Measurements from ENCODE around the gene COL8A1. TPM values are rescaled to one million over a fixed set of nuclear protein-coding genes. Genes with fewer than 3 reads are reported as not detected.

The COL8A1 gene
- total and polyA plus RNA-seq, 9 of the 15 experiments (the other 6 are each of a cell fraction or from before 2014, with no cell fraction given): 0.07 TPM; not detected in 8

- ATAC-seq: no peak
These were observed 12.0 kb upstream of the COL8A1 start for GRCh38 chr3:99626417-99626788.

More at GRCh38 chr3:99626417-99626788, 12.0 kb upstream of the COL8A1 start:
- H3K4me3 ChIP-seq: no peak overlapping the region
- in situ Hi-C loops (cut with MboI): no loop called here
- no peaks in the 10 kb centered on the region for H3K79me2 ChIP-seq (ENCODE audit: control insufficient read depth, insufficient read depth, low read length)
- intact Hi-C loops (cut with micrococcal nuclease): no loop called here
- H3K36me3 ChIP-seq (ENCODE audit: control insufficient read depth, insufficient read depth, low read length): no peaks in the 10 kb centered on the region
- no peak overlapping the region for H3K27ac ChIP-seq (ENCODE audit: extremely low read depth, low read depth, low read length)
- CTCF ChIA-PET (ENCODE audit: low intra/inter-chr PET ratio): no interaction called here
- 0% methylated on average over 1 of the region's 1 CpG for WGBS (ENCODE audit: insufficient coverage, low coverage, missing lambda C conversion rate)
- DNase-seq (ENCODE audit: extremely low read depth in 1 of 4, low spot score in 3 of 4) (no peak), FAIRE-seq (no peak)
- H3K9ac ChIP-seq (ENCODE audit: insufficient read depth in 1 of 2, low read depth in 2 of 2, low read length in 2 of 2): no peak overlapping the region
- no peak overlapping the region for H2AFZ ChIP-seq (ENCODE audit: low read depth, low read length)
- BruUV-seq (replicated peaks): no TSS peak
- POLR2A ChIA-PET: no interaction called here
- H3K27me3 ChIP-seq (ENCODE audit: control insufficient read depth in 2 of 2, insufficient read depth in 2 of 2, low read length in 2 of 2): no peaks in the 10 kb centered on the region
- no peaks in the 10 kb centered on the region for H3K9me1 ChIP-seq (ENCODE audit: control insufficient read depth, insufficient read depth, low read length)
- H4K20me1 ChIP-seq (replicated peaks; ENCODE audit: control insufficient read depth, insufficient read depth, low read length): no peaks in the 10 kb centered on the region
- no peak overlapping the region for H3K4me2 ChIP-seq (ENCODE audit: insufficient read depth, low read length)
- no peaks in the 10 kb centered on the region for H3K9me3 ChIP-seq (replicated peaks; ENCODE audit: control insufficient read depth, insufficient read depth, low read depth, low read length)
- no peaks in the 10 kb centered on the region for H3K4me1 ChIP-seq (replicated peaks in 1 of 2; ENCODE audit: control insufficient read depth in 2 of 2, insufficient read depth in 2 of 2, low read length in 2 of 2)
- TF ChIP-seq KDM4B (IDR thresholded peaks at IDR 0.05; ENCODE audit: borderline replicate concordance in 2 of 2, low read depth in 1 of 2): no peak
- TF ChIP-seq MNT (conservative IDR thresholded peaks at IDR 0.05): no peak
- TF ChIP-seq NELFE (IDR thresholded peaks at IDR 0.05; ENCODE audit: insufficient read depth, insufficient read length): no peak
- TF ChIP-seq ZNF347 (CRISPR knock-in tag; IDR thresholded peaks at IDR 0.05; ENCODE audit: low read depth): no peak
- no peak for TF ChIP-seq BRF2 (IDR thresholded peaks at IDR 0.05; ENCODE audit: borderline replicate concordance, insufficient read depth, insufficient read length)
- no peak for TF ChIP-seq NFATC3 (IDR thresholded peaks at IDR 0.05)
- TF ChIP-seq CCNT2 (IDR thresholded peaks at IDR 0.05; ENCODE audit: borderline replicate concordance, extremely low read depth, insufficient read length, low read depth, low read length): no peak
- TF ChIP-seq ZNF280A (IDR thresholded peaks at IDR 0.05; ENCODE audit: low read depth, partially characterized antibody): no peak
- TF ChIP-seq FOSL1 (tag; conservative IDR thresholded peaks at IDR 0.05): no peak
- TF ChIP-seq ZNF23 (CRISPR knock-in tag; IDR thresholded peaks at IDR 0.05): no peak
- TF ChIP-seq MCM2 (IDR thresholded peaks at IDR 0.05; ENCODE audit: low read depth): no peak
- no peak for TF ChIP-seq TEAD4 (IDR thresholded peaks at IDR 0.05; ENCODE audit: low read length)
- TF ChIP-seq TEAD4 (CRISPR knock-in tag; IDR thresholded peaks at IDR 0.05; ENCODE audit: borderline replicate concordance): no peak
- TF ChIP-seq ETS2 (tag; IDR thresholded peaks at IDR 0.05; ENCODE audit: borderline replicate concordance, poor library complexity, severe bottlenecking): no peak
- no peak for TF ChIP-seq TSC22D4 (tag; IDR thresholded peaks at IDR 0.05)
- TF ChIP-seq RNF219 (CRISPR knock-in tag; IDR thresholded peaks at IDR 0.05): no peak
- no peak for TF ChIP-seq ZFP30 (CRISPR knock-in tag; IDR thresholded peaks at IDR 0.05; ENCODE audit: borderline replicate concordance)
